GM10248 (cell line): ENCODE data around the gene CHD9.
A peak's percentile ranks its signal among the peaks of the same experiment; 100 is the strongest.

ENCODE experiments used
- CTCF ChIA-PET: fragments of 300-600 bp; sonication (Branson Sonifier 250); formaldehyde crosslinking; extraction: SDS; loops from one replicate; lab custom pipeline; 2021; ENCODE audit warnings: antibody characterized with exemption; lab: Yijun Ruan, JAX
- POLR2A ChIA-PET: fragments of 350-650 bp; sonication (Branson Sonifier 250); formaldehyde crosslinking; extraction: SDS; loops from one replicate; lab custom pipeline; 2020; ENCODE audit warnings: antibody characterized with exemption; lab: Yijun Ruan, JAX
- DNase-seq: peaks from one replicate; pipeline ENCODE4 v3.0.0; 2012; ENCODE audit errors: extremely low spot score
- TF ChIP-seq, protein P1 (sequence below): IDR thresholded peaks from 2 replicates; pipeline ENCODE4 v1.5.1; 2012; ENCODE audit warnings: mild to moderate bottlenecking, low read depth; ENCODE audit errors: extremely low read depth, missing control alignments, control extremely low read depth

The CHD9 gene

DNA sequence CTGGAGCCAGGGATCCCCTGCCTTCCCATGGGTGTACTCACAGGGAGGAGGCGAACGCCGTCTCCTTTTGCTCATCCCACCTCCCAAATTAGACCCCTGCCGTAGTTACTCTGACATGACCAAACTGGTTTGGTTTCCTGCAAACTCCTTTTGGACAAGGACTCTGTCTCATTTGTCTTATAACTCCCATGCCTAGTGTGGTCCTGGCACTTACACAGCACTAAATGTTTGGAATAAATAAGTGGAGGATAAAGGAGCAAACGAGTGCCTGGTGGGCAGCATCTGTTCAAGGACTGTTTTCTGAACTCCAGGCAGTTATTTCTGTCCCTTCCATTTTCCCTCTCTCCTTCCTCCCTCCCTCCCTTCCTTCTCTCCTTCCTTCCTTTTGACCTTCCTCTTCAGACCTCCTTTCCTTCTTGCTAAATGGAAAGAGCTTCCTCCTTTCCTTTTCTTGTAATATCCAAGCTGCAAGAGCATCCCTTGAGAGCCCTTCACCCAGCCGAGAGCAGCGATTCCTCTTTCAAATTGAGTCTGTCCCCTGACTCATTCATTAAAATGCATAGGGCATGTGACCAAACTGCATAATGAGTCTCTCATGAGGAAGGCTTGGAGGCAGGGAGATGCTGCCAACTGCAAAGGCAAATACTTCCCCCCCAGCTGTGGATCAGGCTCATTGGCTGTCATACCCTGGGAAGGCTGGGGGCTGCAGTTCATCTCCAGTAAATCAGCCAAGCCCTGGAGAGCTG is 36.8 kb downstream of the CHD9 start:
- peak; percentile 62 for DNase-seq
- TF ChIP-seq, protein P1, sequence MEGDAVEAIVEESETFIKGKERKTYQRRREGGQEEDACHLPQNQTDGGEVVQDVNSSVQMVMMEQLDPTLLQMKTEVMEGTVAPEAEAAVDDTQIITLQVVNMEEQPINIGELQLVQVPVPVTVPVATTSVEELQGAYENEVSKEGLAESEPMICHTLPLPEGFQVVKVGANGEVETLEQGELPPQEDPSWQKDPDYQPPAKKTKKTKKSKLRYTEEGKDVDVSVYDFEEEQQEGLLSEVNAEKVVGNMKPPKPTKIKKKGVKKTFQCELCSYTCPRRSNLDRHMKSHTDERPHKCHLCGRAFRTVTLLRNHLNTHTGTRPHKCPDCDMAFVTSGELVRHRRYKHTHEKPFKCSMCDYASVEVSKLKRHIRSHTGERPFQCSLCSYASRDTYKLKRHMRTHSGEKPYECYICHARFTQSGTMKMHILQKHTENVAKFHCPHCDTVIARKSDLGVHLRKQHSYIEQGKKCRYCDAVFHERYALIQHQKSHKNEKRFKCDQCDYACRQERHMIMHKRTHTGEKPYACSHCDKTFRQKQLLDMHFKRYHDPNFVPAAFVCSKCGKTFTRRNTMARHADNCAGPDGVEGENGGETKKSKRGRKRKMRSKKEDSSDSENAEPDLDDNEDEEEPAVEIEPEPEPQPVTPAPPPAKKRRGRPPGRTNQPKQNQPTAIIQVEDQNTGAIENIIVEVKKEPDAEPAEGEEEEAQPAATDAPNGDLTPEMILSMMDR, result no peak
- POLR2A ChIA-PET, result no interaction called here
- CTCF ChIA-PET, result interaction anchor here (0.9 to 4.1 kb wide), 8 partner anchors 9 to 37 kb away, joined by 3 to 16 read pairs (median 5); partner anchors contain the start of gene CHD9

DNA sequence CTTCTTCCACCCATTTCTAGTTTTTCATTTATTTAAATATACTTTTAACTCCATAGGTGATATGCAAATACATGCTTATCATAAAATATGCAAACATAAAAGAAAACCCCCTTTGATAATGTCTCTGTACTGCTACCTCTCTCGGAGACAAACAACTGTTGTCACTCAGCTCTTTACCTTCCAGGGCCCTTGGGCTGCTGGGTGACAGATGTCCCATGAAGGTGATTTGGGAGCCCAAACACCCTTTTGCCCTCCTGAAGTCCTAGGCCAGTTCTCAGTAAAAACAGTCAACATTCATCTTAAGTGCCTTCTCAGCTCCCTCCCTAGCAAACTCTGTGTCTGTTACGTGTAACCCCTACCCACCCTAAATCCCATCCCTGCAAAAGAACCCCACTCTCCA is 37.5 kb downstream of the CHD9 start:
- TF ChIP-seq, protein P1, result no peak
- DNase-seq, result no peak
- POLR2A ChIA-PET, result no interaction called here
- CTCF ChIA-PET, result interaction anchor here (0.9 to 1.8 kb wide), 5 partner anchors 10 to 32 kb away, joined by 3 to 8 read pairs (median 5); no protein-coding TSS in a partner anchor

DNA sequence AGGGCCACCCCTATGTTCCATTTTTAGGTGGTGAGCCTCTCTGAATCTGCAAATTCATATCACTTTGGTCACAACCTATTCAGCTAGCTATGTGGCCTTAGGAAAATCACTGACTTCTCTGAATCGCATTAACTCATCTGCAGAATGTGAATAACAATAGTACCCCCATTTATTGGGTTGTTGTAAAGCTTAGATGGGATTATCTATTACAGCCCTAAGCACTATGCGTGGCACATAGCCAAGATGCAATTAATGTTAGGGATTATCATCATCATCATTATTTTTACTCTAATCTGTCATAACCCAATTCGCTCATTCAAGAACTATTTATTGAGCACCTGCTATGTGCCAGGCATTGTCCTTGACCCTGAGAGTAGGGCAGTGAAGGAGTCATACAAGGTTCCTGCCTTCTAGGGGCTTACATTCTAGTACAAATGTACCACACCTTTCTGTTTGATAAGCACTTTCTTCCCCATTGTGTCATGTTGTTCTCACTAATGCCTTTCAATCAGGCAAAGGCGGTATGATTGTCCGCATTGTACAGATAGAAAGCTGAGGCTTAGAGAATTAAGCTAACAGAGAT is 38.5 kb downstream of the CHD9 start:
- DNase-seq, result no peak
- POLR2A ChIA-PET, result no interaction called here
- CTCF ChIA-PET, result interaction anchor here (0.9 to 1.8 kb wide), 6 partner anchors 9 to 417 kb away, joined by 3 to 8 read pairs (median 3); no protein-coding TSS in a partner anchor
- TF ChIP-seq, protein P1, result no peak

DNA sequence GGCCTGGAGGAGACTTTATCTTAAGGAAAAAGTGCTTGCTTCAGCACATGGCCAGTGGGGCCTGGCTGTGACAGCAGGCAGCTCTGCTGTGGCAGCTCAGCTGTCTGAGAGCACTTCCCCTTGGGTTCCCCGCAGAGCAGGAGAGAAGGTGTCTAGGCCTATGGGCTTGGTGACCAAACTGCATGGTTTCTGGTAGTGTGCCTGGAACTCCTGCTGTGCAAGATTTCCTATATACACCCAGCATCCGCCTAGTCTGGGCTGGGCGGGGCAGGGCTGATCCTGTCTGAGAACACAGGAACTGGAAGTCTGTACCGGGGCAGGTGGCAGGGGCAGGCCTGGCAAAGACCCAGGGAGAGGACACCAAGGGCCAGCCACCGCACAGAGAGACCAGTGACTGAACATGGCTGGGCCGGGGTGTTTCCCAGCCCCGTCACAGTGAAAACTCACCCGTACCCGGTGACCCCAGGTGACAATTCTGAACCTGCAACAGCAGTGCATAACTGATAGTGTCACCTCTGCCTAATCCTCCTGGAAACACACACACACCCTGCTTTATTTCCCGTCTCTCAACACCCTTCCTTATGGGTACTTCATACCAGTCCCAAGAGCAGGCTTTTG is 39.3 kb downstream of the CHD9 start:
- ChIA-PET POLR2A (interaction anchor here (0.6 kb wide), 1 partner anchor 29 kb away, joined by 5 read pairs; no protein-coding TSS in a partner anchor), CTCF (interaction anchor here (0.9 to 1.2 kb wide), 4 partner anchors 8 to 416 kb away, joined by 3 to 4 read pairs (median 3); no protein-coding TSS in a partner anchor)
- TF ChIP-seq, protein P1, result no peak
- DNase-seq, result peak; percentile 53

DNA sequence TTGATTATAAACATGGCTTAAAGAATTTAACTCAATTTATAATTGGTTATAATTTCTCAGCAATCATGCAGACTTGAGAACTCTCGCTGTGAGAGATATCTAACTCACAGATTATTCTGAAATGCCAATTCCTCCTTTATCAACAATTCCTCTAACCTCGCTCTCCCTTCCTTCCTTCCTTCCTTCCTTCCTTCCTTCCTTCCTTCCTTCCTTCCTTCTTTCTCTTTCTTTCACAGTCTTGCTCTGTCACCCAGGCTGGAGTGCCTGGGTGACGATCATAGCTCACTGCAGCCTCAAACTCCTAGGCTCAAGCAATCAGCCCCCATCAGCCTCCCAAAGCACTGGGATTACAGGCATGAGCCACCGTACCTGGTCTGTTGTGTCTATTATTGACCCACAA is 42.4 kb downstream of the CHD9 start:
- DNase-seq, result no peak
- TF ChIP-seq, protein P1, result no peak
- POLR2A ChIA-PET, result no interaction called here
- CTCF ChIA-PET, result no interaction called here
